GM19043 (cell line): Measurements from ENCODE around the gene ZNF436.
A peak's percentile ranks its signal among the peaks of the same experiment; 100 is the strongest.
"Not testable (repeated sequence)": the region's sequence is repeated elsewhere in the genome, so short reads cannot be mapped to it uniquely, and the experiment has no call there.

Experiments used
- ATAC-seq: cut with Tn5 transposase; IDR thresholded peaks from one replicate; pipeline ENCODE4 v1.9.1; 2021; ENCODE audit warnings: low read depth; ENCODE audit not compliant: unreplicated experiment

ZNF436 gene

GRCh38 chr1:23393706-23394105 is 24.1 kb upstream of the ZNF436 start:
- no peak for ATAC-seq

GRCh38 chr1:23392125-23392855 is 22.7 kb upstream of the ZNF436 start:
- ATAC-seq, result no peak

- no peak for ATAC-seq
Observed at GRCh38 chr1:23389837-23390321, 20.2 kb upstream of the ZNF436 start.

- ATAC-seq, result no peak
Observed at GRCh38 chr1:23387494-23387893, 17.9 kb upstream of the ZNF436 start.

- no peak for ATAC-seq
Observed at GRCh38 chr1:23385119-23385621, 15.5 kb upstream of the ZNF436 start.

- no peak for ATAC-seq
Observed at GRCh38 chr1:23384312-23385058, 14.8 kb upstream of the ZNF436 start.

- no peak for ATAC-seq
Observed at GRCh38 chr1:23383577-23384311, 14.1 kb upstream of the ZNF436 start.

- no peak for ATAC-seq
Observed at GRCh38 chr1:23381233-23381885, 11.7 kb upstream of the ZNF436 start.

GRCh38 chr1:23380719-23381118 is 11.1 kb upstream of the ZNF436 start:
- no peak for ATAC-seq

GRCh38 chr1:23380236-23380635 is 10.6 kb upstream of the ZNF436 start:
- ATAC-seq, result not testable (repeated sequence)

- no peak for ATAC-seq
Observed at GRCh38 chr1:23376890-23377811, 7.5 kb upstream of the ZNF436 start.

GRCh38 chr1:23374079-23374735 is 4.6 kb upstream of the ZNF436 start:
- ATAC-seq, result not testable (repeated sequence)

GRCh38 chr1:23371987-23372880 is 2.6 kb upstream of the ZNF436 start:
- ATAC-seq, result no peak

GRCh38 chr1:23370709-23371584 is 1.3 kb upstream of the ZNF436 start:
- no peak for ATAC-seq

- no peak for ATAC-seq
Observed at GRCh38 chr1:23370330-23370708, 683 bp upstream of the ZNF436 start.

- peak; percentile 57 for ATAC-seq
Observed at GRCh38 chr1:23368562-23369334, 888 bp downstream of the ZNF436 start.
